ENCODE results near the gene DRC3.

GRCh38 chr17:18065546-18065945 is 92.9 kb downstream of the DRC3 start:
- no peak for TF ChIP-seq SUZ12 (IDR thresholded peaks at IDR 0.05)
- TF ChIP-seq PKNOX1 (IDR thresholded peaks at IDR 0.05), result no peak
- no peak for TF ChIP-seq FOXM1 (IDR thresholded peaks at IDR 0.05; ENCODE audit: borderline replicate concordance)
- no peak for TF ChIP-seq SP1 (IDR thresholded peaks at IDR 0.05)

All from HEK293T (cell line).